ENCODE results near the gene RNF208.

Gene RNF208

GRCh38 chr9:137178201-137178938 is 43.7 kb downstream of the RNF208 start:
- Histone ChIP-seq H3K27me3 (ENCODE audit: control insufficient read depth, low read length) (no peaks in the 10 kb centered on the region), H3K9me3 (ENCODE audit: control insufficient read depth, insufficient read depth, low read length) (no peaks in the 10 kb centered on the region), H3K9me2 (replicated peaks; ENCODE audit: control insufficient read depth, low read length) (no peaks in the 10 kb centered on the region), H3K27ac (ENCODE audit: low read depth, low read length) (no peak overlapping the region), H3K36me3 (ENCODE audit: control insufficient read depth, low read length) (peaks cover 32% of the 10 kb centered on the region), H3K4me2 (ENCODE audit: low read length) (no peak overlapping the region), H3K4me1 (ENCODE audit: control insufficient read depth, low read length) (peaks cover 19% of the 10 kb centered on the region), H3K4me3 (ENCODE audit: low read length) (no peak overlapping the region), H4K20me1 (ENCODE audit: control insufficient read depth, insufficient read depth, low read depth, low read length) (peaks cover 5% of the 10 kb centered on the region; the same call in 1 of the 2 replicates), H3F3A (ENCODE audit: control insufficient read depth, insufficient read depth) (peaks cover 7% of the 10 kb centered on the region), H3K79me2 (ENCODE audit: control insufficient read depth, low read length) (no peaks in the 10 kb centered on the region)
- no peak for TF ChIP-seq EZH2phosphoT487 (IDR thresholded peaks at IDR 0.05; ENCODE audit: borderline replicate concordance, low read length)
- TF ChIP-seq CTCF (IDR thresholded peaks at IDR 0.05; ENCODE audit: low read depth, low read length, poor library complexity, severe bottlenecking), result no peak

- Histone ChIP-seq H3K4me3 (ENCODE audit: low read length) (no peak overlapping the region), H3K79me2 (ENCODE audit: control insufficient read depth, low read length) (no peaks in the 10 kb centered on the region), H4K20me1 (ENCODE audit: control insufficient read depth, insufficient read depth, low read depth, low read length) (peaks cover 5% of the 10 kb centered on the region; the same call in 1 of the 2 replicates), H3K36me3 (ENCODE audit: control insufficient read depth, low read length) (peaks cover 20% of the 10 kb centered on the region), H3K9me2 (replicated peaks; ENCODE audit: control insufficient read depth, low read length) (no peaks in the 10 kb centered on the region), H3K27ac (ENCODE audit: low read depth, low read length) (no peak overlapping the region), H3K9me3 (ENCODE audit: control insufficient read depth, insufficient read depth, low read length) (no peaks in the 10 kb centered on the region), H3K27me3 (ENCODE audit: control insufficient read depth, low read length) (no peaks in the 10 kb centered on the region), H3K4me2 (ENCODE audit: low read length) (no peak overlapping the region), H3K4me1 (ENCODE audit: control insufficient read depth, low read length) (peaks cover 24% of the 10 kb centered on the region), H3F3A (ENCODE audit: control insufficient read depth, insufficient read depth) (peaks cover 7% of the 10 kb centered on the region)
- TF ChIP-seq EZH2phosphoT487 (IDR thresholded peaks at IDR 0.05; ENCODE audit: borderline replicate concordance, low read length) (no peak), CTCF (IDR thresholded peaks at IDR 0.05; ENCODE audit: low read depth, low read length, poor library complexity, severe bottlenecking) (peak; percentile 55)
Measured at GRCh38 chr9:137176302-137177182, 45.5 kb downstream of the RNF208 start.

GRCh38 chr9:137175345-137175961 is 46.6 kb downstream of the RNF208 start:
- H3K27me3 ChIP-seq (ENCODE audit: control insufficient read depth, low read length), result peaks cover 6% of the 10 kb centered on the region
- no peak overlapping the region for H3K4me3 ChIP-seq (ENCODE audit: low read length)
- TF ChIP-seq CTCF (IDR thresholded peaks at IDR 0.05; ENCODE audit: low read depth, low read length, poor library complexity, severe bottlenecking), result peak; percentile 56
- TF ChIP-seq EZH2phosphoT487 (IDR thresholded peaks at IDR 0.05; ENCODE audit: borderline replicate concordance, low read length), result no peak
- peaks cover 10% of the 10 kb centered on the region for H3K36me3 ChIP-seq (ENCODE audit: control insufficient read depth, low read length)
- no peaks in the 10 kb centered on the region for H3K9me2 ChIP-seq (replicated peaks; ENCODE audit: control insufficient read depth, low read length)
- H3K9me3 ChIP-seq (ENCODE audit: control insufficient read depth, insufficient read depth, low read length), result no peaks in the 10 kb centered on the region
- H4K20me1 ChIP-seq (ENCODE audit: control insufficient read depth, insufficient read depth, low read depth, low read length), result peaks cover 5% of the 10 kb centered on the region; the same call in 1 of the 2 replicates
- peaks cover 7% of the 10 kb centered on the region for H3F3A ChIP-seq (ENCODE audit: control insufficient read depth, insufficient read depth)
- H3K27ac ChIP-seq (ENCODE audit: low read depth, low read length), result no peak overlapping the region
- H3K79me2 ChIP-seq (ENCODE audit: control insufficient read depth, low read length), result no peaks in the 10 kb centered on the region
- peak overlapping the region; percentile 16; the same call in 1 of the 2 replicates for H3K4me2 ChIP-seq (ENCODE audit: low read length)
- H3K4me1 ChIP-seq (ENCODE audit: control insufficient read depth, low read length), result peaks cover 24% of the 10 kb centered on the region

Data from DOHH2 (cell line).